ENCODE data around the gene DOCK2. TPM values are rescaled to one million over a fixed set of nuclear protein-coding genes. Genes with fewer than 3 reads are reported as not detected.

The DOCK2 gene
- total RNA-seq, 2 experiments from 2014 or later: 318 to 320 TPM

DNA sequence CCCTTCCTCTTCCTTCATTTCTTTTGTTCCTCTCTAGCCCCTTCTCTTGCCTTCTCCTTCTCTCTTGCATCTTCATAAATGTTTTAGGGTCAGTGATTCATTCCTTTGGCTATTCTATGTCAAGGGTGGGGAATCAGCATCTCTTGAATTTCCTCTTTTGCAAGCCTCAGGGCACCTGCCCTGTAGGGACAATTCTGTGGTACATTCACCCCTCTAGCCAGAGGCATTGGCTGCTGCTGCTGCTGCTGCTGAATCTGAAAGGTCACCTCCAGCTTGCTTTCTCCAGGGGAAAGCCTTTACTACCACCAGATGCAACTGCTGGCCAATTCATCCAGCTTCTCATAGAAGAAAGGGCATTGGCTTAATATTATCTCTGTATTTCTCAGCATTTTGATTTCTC is 255.9 kb downstream of the DOCK2 start:
- peak overlapping the region; percentile 2 for H3K27ac Mint-ChIP-seq
- H3K4me1 Mint-ChIP-seq (ENCODE audit: low read depth): no peaks in the 10 kb centered on the region
- no peaks in the 10 kb centered on the region for H3K9me3 Mint-ChIP-seq (ENCODE audit: insufficient read depth)
- H3K36me3 Mint-ChIP-seq (ENCODE audit: low read depth): peaks cover 25% of the 10 kb centered on the region
- DNase-seq: no peak
- no peak overlapping the region for H3K4me3 Mint-ChIP-seq
- ChIA-PET POLR2A (interaction anchor here (1.1 kb wide), 1 partner anchor 9 kb away, joined by 4 read pairs; no protein-coding TSS in a partner anchor), CTCF (no interaction called here)
- no peak for ATAC-seq
- H3K27me3 Mint-ChIP-seq (ENCODE audit: low read depth): no peaks in the 10 kb centered on the region

DNA sequence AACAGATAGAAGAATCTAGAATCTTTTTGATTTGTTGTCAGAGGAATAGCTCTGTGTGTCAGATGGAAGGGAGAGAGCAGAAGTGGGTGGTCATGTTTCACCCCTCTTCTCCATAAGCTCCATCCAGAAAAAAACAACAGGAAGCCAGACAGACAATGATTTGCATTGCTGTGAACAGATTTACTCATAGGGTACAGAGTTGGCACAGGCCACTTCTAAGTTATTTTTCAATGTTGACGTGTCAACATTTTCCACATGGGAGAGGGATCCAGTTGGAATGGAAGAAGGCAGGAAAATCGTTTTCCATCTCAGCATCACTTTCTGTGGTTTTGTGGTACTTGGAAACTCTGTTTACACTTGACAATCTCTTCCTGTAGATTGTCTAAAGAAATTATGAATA is 256.5 kb downstream of the DOCK2 start:
- Mint-ChIP-seq H3K9me3 (ENCODE audit: insufficient read depth) (no peaks in the 10 kb centered on the region), H3K27me3 (ENCODE audit: low read depth) (no peaks in the 10 kb centered on the region), H3K27ac (no peak overlapping the region), H3K4me3 (no peak overlapping the region), H3K36me3 (ENCODE audit: low read depth) (peaks cover 31% of the 10 kb centered on the region), H3K4me1 (ENCODE audit: low read depth) (no peaks in the 10 kb centered on the region)
- DNase-seq (no peak), ATAC-seq (no peak)
- ChIA-PET CTCF (no interaction called here), POLR2A (interaction anchor here (1.1 kb wide), 1 partner anchor 8 kb away, joined by 4 read pairs; no protein-coding TSS in a partner anchor)

DNA sequence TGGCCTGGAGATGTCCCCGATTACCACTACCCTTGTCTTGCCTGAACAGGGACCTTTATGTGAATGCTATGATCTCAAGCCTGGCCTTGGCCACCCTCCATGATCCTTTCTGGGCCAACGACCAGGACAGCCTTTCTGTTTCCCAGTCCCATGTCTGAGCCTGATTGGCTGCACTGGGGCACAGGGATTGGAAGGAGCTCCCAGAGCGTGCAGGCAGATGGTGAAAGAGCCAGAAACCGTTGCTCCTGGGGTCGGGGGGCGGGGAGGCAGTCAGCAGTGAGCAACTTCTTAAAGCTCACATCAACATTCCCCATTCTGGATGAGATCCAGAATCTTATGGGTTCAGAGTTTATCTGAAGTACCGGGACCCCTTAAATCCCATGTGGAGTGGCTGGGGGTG is 258.9 kb downstream of the DOCK2 start:
- peaks cover 53% of the 10 kb centered on the region for H3K36me3 Mint-ChIP-seq (ENCODE audit: low read depth)
- no peak overlapping the region for H3K4me3 Mint-ChIP-seq
- H3K4me1 Mint-ChIP-seq (ENCODE audit: low read depth): peaks cover 5% of the 10 kb centered on the region
- POLR2A ChIA-PET: no interaction called here
- no peak overlapping the region for H3K27ac Mint-ChIP-seq
- CTCF ChIA-PET: no interaction called here
- ATAC-seq (no peak), DNase-seq (no peak)
- H3K9me3 Mint-ChIP-seq (ENCODE audit: insufficient read depth): no peaks in the 10 kb centered on the region
- no peaks in the 10 kb centered on the region for H3K27me3 Mint-ChIP-seq (ENCODE audit: low read depth)

DNA sequence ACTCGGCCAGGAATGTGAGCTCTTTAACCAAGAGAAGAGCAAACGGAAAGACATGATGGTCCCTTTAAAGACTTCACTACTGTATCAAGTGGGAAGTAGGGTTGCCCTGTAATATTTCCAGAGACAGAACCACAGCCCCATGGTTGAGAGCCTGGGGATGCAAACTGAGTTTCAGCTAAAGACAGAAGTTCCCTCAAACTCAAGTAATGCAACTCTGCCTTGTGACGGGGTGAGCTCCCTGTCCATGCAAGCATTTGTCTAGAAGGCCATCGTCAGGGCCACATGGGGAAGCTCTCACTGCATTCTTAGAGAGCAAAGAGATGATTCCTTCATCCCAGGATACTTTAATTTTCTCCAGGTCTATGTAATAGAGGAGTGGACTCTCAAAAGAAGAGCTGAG is 260.4 kb downstream of the DOCK2 start:
- no peaks in the 10 kb centered on the region for H3K9me3 Mint-ChIP-seq (ENCODE audit: insufficient read depth)
- H3K27ac Mint-ChIP-seq: no peak overlapping the region
- no peak overlapping the region for H3K4me3 Mint-ChIP-seq
- no peak for DNase-seq
- H3K27me3 Mint-ChIP-seq (ENCODE audit: low read depth): no peaks in the 10 kb centered on the region
- H3K36me3 Mint-ChIP-seq (ENCODE audit: low read depth): peaks cover 60% of the 10 kb centered on the region
- ChIA-PET CTCF (no interaction called here), POLR2A (no interaction called here)
- peaks cover 17% of the 10 kb centered on the region for H3K4me1 Mint-ChIP-seq (ENCODE audit: low read depth)
- ATAC-seq: no peak

DNA sequence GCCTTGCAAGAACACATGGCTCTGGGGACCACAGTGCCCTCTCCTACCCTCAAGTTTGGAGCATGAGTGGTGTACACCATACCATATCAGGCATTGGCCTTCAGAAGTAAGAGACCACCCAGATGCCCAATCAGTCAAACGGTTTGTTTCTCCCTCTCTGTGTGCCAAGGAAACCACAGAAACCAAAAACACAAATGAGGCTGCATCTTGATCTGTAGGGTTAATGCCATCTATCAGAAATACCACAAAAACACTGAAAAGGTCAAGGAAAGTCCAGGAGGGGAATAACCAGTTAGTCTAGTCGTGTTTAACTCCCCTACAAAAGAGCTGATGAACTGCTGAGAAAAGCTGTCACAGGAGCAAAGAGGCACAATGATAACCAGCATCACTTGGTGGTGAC is 264.8 kb downstream of the DOCK2 start:
- CTCF ChIA-PET: no interaction called here

DNA sequence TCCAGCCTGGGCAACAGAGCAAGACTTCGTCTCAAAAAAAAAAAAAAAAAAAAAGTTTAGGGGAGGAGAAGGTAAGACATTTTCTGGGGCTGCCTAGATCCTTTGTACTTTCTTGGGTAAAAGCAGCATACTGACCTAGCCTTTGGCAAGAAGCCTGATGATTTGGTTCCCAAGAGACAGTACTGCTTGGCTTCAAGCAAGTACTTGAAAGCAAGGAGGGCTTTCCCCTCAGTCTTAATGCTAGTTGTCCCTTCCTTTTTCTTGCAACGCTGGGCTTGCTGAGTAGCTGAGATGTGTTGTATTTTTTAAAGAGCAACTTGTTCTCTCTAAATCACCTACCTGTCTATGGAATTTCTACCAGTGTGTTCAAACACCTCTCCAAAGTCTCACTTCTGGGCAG is 267.0 kb downstream of the DOCK2 start:
- ATAC-seq: no peak

More for the DNA sequence above, 264.8 kb downstream of the DOCK2 start:
- Mint-ChIP-seq H3K27ac (no peak overlapping the region), H3K36me3 (ENCODE audit: low read depth) (peaks cover 43% of the 10 kb centered on the region), H3K27me3 (ENCODE audit: low read depth) (no peaks in the 10 kb centered on the region), H3K4me3 (no peak overlapping the region), H3K4me1 (ENCODE audit: low read depth) (peaks cover 17% of the 10 kb centered on the region), H3K9me3 (ENCODE audit: insufficient read depth) (no peaks in the 10 kb centered on the region)
- DNase-seq (no peak), ATAC-seq (no peak)
- POLR2A ChIA-PET: interaction anchor here (0.6 kb wide), 1 partner anchor 9 kb away, joined by 4 read pairs; no protein-coding TSS in a partner anchor

DNA sequence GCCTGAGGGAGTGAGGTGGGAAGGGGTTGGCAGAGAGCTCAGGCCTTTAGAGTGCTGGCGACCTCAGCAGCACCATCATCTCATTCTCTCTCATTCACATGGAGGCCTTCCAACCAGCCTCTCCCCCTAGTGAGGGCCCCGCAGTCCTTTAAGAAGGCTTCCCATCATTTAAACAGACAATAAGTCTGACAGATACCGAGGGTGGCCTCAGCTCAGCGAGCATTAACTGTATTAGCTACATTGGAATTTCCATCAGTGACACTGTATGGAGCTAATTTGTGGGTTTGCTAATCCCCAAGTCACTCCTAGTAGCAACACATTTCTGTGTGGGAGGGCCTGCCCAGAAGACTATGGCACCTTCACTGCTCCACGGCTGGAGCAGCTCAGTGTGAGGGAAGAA is 267.4 kb downstream of the DOCK2 start:
- Mint-ChIP-seq H3K4me1 (ENCODE audit: low read depth) (peaks cover 17% of the 10 kb centered on the region), H3K4me3 (no peak overlapping the region), H3K9me3 (ENCODE audit: insufficient read depth) (no peaks in the 10 kb centered on the region), H3K36me3 (ENCODE audit: low read depth) (peaks cover 26% of the 10 kb centered on the region), H3K27me3 (ENCODE audit: low read depth) (no peaks in the 10 kb centered on the region), H3K27ac (no peak overlapping the region)
- POLR2A ChIA-PET: no interaction called here
- ATAC-seq: no peak
- CTCF ChIA-PET: no interaction called here
- no peak for DNase-seq

More for the DNA sequence above, 267.0 kb downstream of the DOCK2 start:
- peaks cover 17% of the 10 kb centered on the region for H3K4me1 Mint-ChIP-seq (ENCODE audit: low read depth)
- H3K36me3 Mint-ChIP-seq (ENCODE audit: low read depth): peaks cover 30% of the 10 kb centered on the region
- no peak for DNase-seq
- POLR2A ChIA-PET: no interaction called here
- CTCF ChIA-PET: no interaction called here
- H3K27ac Mint-ChIP-seq: no peak overlapping the region
- no peaks in the 10 kb centered on the region for H3K9me3 Mint-ChIP-seq (ENCODE audit: insufficient read depth)
- H3K4me3 Mint-ChIP-seq: no peak overlapping the region
- H3K27me3 Mint-ChIP-seq (ENCODE audit: low read depth): no peaks in the 10 kb centered on the region

DNA sequence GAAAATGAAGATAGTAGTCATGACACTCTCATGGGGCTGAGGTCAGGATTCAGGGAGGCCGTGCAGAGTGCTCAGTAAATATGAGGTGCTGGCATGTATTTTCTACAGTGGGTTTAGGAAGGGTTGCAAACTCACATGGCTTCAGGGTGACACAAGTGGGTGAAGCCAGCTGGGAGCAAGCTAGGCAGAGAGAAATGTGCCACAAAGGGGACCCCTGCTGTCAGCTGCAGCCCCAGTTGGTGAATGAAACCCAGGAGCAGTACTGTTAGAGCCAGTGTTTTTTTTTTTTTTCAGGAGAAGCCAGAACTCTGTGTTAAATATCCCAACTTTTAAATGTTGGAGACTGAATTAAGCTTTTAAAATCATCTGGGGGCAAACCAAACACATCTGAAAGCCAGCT is 267.9 kb downstream of the DOCK2 start:
- ChIA-PET CTCF (no interaction called here), POLR2A (no interaction called here)
- peaks cover 22% of the 10 kb centered on the region for H3K36me3 Mint-ChIP-seq (ENCODE audit: low read depth)
- DNase-seq (no peak), ATAC-seq (no peak)
- no peak overlapping the region for H3K27ac Mint-ChIP-seq
- no peaks in the 10 kb centered on the region for H3K9me3 Mint-ChIP-seq (ENCODE audit: insufficient read depth)
- peaks cover 17% of the 10 kb centered on the region for H3K4me1 Mint-ChIP-seq (ENCODE audit: low read depth)
- no peak overlapping the region for H3K4me3 Mint-ChIP-seq
- no peaks in the 10 kb centered on the region for H3K27me3 Mint-ChIP-seq (ENCODE audit: low read depth)

DNA sequence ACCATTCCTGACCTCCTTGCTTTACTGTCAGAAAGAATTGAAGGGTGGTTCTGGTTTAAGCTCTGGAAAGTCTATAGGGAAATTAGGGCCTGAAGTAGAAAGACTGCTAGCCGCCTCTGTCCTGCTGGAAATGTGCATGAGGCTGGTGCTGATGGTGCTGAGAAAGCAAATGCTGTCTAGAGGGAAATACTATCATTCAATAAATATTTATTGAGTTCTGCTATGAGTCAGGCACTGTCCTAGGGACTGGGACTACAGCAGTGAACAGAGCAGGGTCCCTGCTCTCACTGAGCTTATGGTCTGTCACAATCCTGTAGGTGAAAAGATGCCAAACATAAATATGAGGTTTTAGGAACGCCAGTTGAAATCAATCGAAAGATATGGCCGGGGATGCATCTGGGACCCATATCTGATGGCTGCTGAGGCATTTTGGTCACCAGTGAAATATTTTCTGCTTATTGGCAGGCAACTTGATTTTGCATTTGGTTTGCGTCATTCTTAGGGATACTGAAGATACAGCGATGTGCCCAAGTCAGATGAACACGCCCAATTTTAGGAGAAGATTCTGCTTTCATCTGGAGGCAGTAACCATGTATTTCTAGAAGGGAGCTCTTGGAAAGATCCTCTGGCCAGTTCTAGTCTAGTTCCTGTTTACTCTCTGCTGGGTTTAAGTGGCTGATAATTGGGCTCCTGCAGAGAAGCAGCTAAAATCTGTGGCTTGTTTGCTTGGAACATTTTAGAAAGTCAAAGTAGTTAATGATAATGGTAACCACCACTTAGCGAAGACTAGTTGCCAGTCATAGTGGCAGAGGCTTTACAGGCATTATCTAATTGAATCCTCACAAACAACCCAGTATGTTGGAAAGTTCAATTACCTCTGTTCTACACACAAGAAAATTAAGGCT is 269.9 kb downstream of the DOCK2 start:
- CTCF ChIA-PET: no interaction called here
- Mint-ChIP-seq H3K36me3 (ENCODE audit: low read depth) (peaks cover 9% of the 10 kb centered on the region), H3K9me3 (ENCODE audit: insufficient read depth) (no peaks in the 10 kb centered on the region), H3K27ac (no peak overlapping the region), H3K27me3 (ENCODE audit: low read depth) (no peaks in the 10 kb centered on the region), H3K4me3 (no peak overlapping the region), H3K4me1 (ENCODE audit: low read depth) (peaks cover 3% of the 10 kb centered on the region)
- DNase-seq (no peak), ATAC-seq (no peak)
- POLR2A ChIA-PET: interaction anchor here (0.6 kb wide), 1 partner anchor 33 kb away, joined by 4 read pairs; no protein-coding TSS in a partner anchor

DNA sequence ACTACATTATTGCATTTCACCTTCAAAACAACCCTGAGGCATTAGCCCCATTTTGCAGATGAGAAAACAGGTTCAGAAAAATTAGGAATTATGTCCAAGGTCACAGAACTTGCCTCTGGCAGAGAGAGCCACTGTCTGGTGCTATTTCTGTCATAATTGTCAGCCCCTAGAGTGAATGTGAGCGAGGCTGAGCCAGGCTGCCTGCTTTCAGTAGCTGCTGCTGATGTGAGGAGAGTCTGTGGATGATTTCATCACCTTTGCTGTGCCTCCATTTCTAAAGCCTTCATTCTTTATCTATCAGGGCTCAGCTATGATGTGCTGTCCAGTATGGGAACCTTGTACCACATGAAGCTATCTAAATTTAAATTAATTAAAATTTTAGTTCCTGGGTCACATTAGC is 271.8 kb downstream of the DOCK2 start:
- H3K27ac Mint-ChIP-seq: no peak overlapping the region
- H3K4me1 Mint-ChIP-seq (ENCODE audit: low read depth): no peaks in the 10 kb centered on the region
- ATAC-seq: no peak
- no peaks in the 10 kb centered on the region for H3K9me3 Mint-ChIP-seq (ENCODE audit: insufficient read depth)
- H3K36me3 Mint-ChIP-seq (ENCODE audit: low read depth): peaks cover 8% of the 10 kb centered on the region
- no peak for DNase-seq
- ChIA-PET POLR2A (no interaction called here), CTCF (no interaction called here)
- H3K27me3 Mint-ChIP-seq (ENCODE audit: low read depth): no peaks in the 10 kb centered on the region
- no peak overlapping the region for H3K4me3 Mint-ChIP-seq

DNA sequence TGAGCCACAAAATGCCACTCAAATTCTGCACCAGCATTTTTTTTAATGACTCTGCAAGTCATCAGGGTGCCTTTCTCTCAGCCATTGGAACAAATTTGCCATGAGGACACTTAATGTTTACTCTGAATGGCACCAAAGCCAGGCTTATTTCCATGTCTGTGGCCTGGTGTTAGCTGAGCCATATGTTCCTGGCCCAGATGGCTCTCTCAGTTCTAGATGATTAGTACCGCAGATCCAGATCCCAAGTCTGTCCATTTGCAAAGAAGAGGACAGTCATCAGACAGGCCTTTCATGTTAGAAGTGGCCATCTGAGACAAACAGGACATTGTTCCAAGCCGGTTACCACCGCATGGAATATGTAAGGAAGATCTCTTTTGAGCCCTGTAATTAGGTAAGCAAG is 272.9 kb downstream of the DOCK2 start:
- H3K9me3 Mint-ChIP-seq (ENCODE audit: insufficient read depth): no peaks in the 10 kb centered on the region
- ChIA-PET CTCF (no interaction called here), POLR2A (no interaction called here)
- H3K4me3 Mint-ChIP-seq: no peak overlapping the region
- ATAC-seq: no peak
- no peak for DNase-seq
- H3K27me3 Mint-ChIP-seq (ENCODE audit: low read depth): no peaks in the 10 kb centered on the region
- no peaks in the 10 kb centered on the region for H3K4me1 Mint-ChIP-seq (ENCODE audit: low read depth)
- peaks cover 14% of the 10 kb centered on the region for H3K36me3 Mint-ChIP-seq (ENCODE audit: low read depth)
- no peak overlapping the region for H3K27ac Mint-ChIP-seq

DNA sequence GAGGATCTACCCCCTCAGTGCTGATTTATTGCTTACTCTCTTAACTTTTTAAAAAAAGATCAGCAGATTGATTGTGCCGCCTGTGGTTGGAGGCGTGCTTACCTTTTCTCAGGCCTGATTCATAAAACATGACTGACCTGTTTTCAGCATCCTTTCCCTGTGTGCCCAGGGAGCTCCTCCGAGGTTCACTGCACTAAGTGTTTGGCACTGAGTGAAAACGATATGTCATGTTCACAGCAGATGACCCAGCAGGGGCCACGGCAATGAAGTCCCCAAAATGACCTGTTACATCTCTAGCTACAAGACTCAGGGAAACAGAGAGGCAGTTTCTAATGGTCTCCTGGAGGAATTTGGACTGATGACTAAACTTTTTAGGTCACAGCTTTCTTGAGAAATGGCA is 273.3 kb downstream of the DOCK2 start:
- H3K27me3 Mint-ChIP-seq (ENCODE audit: low read depth): no peaks in the 10 kb centered on the region
- no peaks in the 10 kb centered on the region for H3K4me1 Mint-ChIP-seq (ENCODE audit: low read depth)
- H3K4me3 Mint-ChIP-seq: no peak overlapping the region
- H3K36me3 Mint-ChIP-seq (ENCODE audit: low read depth): peaks cover 14% of the 10 kb centered on the region
- no peak overlapping the region for H3K27ac Mint-ChIP-seq
- ATAC-seq (no peak), DNase-seq (no peak)
- no peaks in the 10 kb centered on the region for H3K9me3 Mint-ChIP-seq (ENCODE audit: insufficient read depth)
- ChIA-PET CTCF (no interaction called here), POLR2A (no interaction called here)
